GM12873 (cell line): ENCODE measurements around the gene UBN1.

Source experiments
- TF ChIP-seq, protein P1 (sequence below): IDR thresholded peaks from 2 replicates; pipeline ENCODE4 v1.5.1; 2012; ENCODE audit warnings: low read depth, mild to moderate bottlenecking, moderate library complexity, low read length, control low read depth; ENCODE audit not compliant: insufficient read depth; ENCODE audit errors: missing control alignments

UBN1 gene

DNA sequence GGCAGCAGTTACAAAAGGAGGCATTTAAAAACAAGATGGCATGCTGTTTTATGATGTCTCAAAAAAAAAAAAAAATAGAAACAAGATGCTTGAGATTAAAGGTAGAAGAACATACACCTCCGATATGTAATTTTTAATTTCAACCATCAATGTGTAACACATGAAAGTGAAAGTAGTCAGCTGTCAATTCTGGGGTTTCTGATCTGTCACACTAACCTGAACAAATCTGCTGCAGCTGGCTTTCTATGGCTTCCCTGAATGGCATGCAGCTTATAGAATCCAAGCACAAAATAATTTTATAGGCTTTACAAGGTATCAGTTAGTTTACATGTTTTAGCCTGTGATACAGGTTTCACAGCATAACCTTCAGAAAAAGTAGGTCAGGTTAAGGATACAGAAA lies 13.7 kb upstream of the UBN1 start:
- TF ChIP-seq, protein P1, sequence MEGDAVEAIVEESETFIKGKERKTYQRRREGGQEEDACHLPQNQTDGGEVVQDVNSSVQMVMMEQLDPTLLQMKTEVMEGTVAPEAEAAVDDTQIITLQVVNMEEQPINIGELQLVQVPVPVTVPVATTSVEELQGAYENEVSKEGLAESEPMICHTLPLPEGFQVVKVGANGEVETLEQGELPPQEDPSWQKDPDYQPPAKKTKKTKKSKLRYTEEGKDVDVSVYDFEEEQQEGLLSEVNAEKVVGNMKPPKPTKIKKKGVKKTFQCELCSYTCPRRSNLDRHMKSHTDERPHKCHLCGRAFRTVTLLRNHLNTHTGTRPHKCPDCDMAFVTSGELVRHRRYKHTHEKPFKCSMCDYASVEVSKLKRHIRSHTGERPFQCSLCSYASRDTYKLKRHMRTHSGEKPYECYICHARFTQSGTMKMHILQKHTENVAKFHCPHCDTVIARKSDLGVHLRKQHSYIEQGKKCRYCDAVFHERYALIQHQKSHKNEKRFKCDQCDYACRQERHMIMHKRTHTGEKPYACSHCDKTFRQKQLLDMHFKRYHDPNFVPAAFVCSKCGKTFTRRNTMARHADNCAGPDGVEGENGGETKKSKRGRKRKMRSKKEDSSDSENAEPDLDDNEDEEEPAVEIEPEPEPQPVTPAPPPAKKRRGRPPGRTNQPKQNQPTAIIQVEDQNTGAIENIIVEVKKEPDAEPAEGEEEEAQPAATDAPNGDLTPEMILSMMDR, result no peak

DNA sequence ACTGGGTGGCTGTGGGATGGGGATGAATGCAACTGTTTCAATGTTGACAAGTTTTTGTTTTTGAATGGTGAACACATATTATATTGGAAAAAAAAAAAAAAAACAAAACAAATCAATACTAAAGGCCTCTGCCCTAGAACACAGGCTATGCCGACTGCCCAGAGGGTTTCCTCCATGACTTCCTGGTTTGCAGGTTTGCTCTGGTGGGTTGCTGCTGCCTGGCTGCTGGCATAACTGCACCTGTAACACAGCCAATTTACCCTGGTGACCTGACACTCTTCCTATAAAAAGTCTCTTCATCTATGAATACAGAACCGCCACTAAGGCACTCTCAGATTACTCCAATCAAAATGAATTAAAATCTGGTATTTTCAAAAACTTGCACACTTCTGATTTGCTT lies 10.6 kb upstream of the UBN1 start:
- TF ChIP-seq, protein P1, result no peak

DNA sequence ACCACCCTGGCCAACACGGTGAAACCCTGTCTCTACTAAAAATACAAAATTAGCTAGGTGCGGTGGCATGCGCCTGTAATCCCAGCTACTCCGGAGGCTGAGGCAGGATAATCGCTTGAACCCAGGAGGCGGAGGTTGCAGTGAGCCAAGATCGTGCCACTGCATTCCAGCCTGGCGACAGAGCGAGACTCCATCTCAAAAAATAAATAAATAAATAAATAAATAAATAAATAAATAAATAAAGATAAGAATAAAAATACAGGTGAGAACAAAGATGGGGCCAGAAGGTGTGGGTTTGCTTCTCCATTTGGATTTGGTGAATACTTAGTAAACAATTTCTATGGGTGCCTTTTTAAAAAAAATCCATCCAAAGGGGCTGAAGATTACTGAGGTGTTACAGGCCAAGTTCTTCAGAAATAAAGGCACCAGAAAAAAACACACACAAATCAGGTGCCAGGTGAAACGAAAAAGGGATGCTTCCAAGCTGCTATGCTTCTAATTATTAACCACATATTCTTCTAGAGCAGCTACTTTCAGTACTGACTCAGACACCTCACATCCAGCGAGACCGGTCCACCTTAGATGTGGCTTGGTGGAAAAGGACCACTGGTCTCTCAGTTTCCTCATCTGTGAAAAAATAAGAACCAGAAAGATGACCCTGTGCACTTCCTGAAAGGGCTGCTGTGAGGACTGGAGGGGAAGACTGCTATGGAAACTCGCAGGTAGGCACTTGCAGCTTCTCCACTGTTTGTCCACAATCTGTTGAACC lies 9.4 kb upstream of the UBN1 start:
- TF ChIP-seq, protein P1, result no peak

DNA sequence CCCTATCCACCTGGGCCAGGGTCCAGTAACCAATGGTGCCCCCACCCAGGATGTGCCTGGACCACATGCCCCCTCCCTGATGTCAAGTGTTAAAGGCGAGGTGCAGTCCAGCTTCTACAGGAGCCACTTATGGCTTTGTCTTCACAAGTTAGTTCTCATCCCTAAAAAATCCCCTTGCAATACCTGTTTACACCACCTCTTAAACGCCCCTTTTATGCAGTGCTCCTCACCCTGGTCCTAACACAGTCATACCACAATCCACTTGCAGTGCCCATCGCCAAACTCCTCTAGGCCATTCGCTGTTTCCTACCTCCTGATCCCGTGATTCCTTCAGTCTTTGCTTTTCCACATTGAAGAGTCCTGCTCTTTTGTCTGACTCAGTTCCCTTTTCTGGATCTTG lies 7.3 kb upstream of the UBN1 start:
- TF ChIP-seq, protein P1, result peak; percentile 10

DNA sequence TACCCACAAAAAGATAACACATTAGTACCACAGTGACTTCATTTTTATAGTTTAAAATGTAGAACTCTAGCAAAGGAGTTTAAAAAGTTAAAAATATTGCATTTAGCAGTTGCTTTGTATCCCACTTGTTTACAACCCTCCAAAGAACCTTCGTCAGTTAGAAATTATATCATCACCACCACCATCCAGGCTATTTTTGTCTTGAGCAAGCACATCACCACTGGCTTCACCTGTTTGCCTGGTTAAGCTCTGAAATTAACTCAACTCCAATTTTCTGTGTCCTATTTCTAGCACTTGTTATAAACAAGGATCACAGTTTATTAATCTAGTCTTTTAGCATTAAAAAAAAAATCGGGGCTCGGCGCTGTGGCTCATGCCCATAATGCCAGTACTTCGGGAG lies 6.3 kb upstream of the UBN1 start:
- TF ChIP-seq, protein P1, result no peak

DNA sequence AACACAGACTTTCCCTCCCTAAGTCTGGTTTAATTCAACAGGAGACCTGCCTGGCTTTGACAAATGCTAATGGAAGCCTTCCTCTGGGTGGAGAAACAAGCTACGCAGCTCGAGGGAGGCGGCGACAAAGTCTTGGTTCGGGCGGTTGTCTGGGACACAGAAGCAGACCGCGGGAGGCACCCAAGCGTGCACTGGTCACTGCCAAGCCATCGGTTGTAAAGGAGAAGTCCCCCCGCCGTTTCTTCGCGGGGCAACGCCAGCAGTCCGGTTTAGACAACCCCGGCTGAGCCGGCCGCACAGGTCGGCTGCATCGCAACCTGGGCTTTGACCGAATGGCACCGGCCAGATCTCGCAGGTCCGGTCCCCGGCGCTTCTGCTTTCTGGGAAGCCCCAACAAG lies 779 bp upstream of the UBN1 start:
- TF ChIP-seq, protein P1, result no peak

DNA sequence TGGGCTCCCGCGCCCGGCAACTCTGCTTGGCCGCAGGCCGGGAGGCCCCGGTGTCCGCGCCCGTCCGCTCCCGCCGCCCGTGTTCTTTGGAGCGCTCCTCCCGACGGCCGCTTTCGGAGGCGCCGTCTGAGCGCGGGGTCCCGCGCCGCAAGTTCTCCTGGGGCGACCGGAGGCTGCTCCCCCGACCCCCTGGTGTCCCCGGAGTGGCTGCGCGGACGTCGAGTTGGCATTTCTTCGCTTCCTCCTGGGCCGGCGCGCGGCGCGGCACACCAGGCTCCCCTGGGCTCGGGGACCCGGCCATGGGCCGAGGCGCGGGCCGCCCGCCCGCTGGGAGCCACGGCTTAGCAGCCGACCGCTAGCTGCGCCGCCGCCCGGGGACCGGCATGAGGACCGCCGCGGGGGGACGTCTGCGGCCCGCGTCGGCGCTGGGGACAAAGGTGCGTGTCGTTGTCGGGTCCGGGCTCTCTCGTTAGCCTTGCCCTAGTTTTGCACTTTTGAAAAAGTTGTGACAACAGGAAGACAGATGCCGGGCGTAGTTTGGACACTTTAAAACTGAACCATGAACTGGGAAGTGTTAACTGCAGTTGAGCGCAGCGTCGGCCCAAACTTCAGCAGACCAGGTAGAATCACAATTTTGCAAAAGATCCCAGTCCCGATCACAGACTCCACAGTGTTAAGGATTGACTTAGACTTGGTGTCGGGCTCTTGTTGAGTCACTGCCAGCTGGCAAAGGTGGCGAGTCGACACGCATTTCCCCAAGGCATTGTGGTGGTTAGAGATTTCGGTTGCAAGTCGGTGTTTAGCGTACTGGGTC lies 700 bp downstream of the UBN1 start:
- TF ChIP-seq, protein P1, result no peak
